H1 (cell line): ENCODE data around the gene SRSF9. TPM values are rescaled to one million over a fixed set of nuclear protein-coding genes. Genes with fewer than 3 reads are reported as not detected.

Source experiments
- CEBPB ChIP-seq: IDR thresholded peaks from 2 replicates; pipeline ENCODE4 v1.6.1; 2012; ENCODE audit warnings: low read depth, low read length
- KDM4A ChIP-seq: IDR thresholded peaks from one replicate; pipeline ENCODE4 v1.7.1; 2012; ENCODE audit warnings: low read depth, mild to moderate bottlenecking, moderate library complexity, low read length, inconsistent platforms; ENCODE audit not compliant: severe bottlenecking
- POLR2AphosphoS5 ChIP-seq: IDR thresholded peaks from 2 replicates; pipeline ENCODE4 v1.6.1; 2011; ENCODE audit warnings: low read depth, low read length
- RNF2 ChIP-seq: fragments of 200-900, 300-1000 bp; sonication (generic); IDR thresholded peaks from 2 replicates; pipeline ENCODE4 v1.7.1; 2016; ENCODE audit warnings: borderline replicate concordance, low read depth, mild to moderate bottlenecking, antibody characterized with exemption, low read length; ENCODE audit not compliant: poor library complexity, severe bottlenecking; ENCODE audit errors: missing control alignments
- SUZ12 ChIP-seq: fragments of 200-600 bp; sonication (generic); IDR thresholded peaks from 2 replicates; pipeline ENCODE4 v1.6.1; 2012; ENCODE audit warnings: mild to moderate bottlenecking, inconsistent platforms, low read length, moderate library complexity, mixed read lengths
- polyA plus RNA-seq, 7 experiments: library from polyadenylated mRNA; depleted of rRNA in 3 of 7; stranded (reverse) in 5 of 7; unstranded in 2 of 7; fragments of >200 nt in 5 of 7; fragments of 200-250 nt in 2 of 7; gene quantifications; 1 replicate in 5 of 7; 2 replicates in 1 of 7; 4 replicates in 1 of 7; pipeline versions ENCODE4 v1.2.1 to v1.2.3, GENCODE V29; 2011 to 2013; ENCODE audit warnings: missing spikeins in 2 of 7, mixed read lengths in 2 of 7
- total RNA-seq: library from RNA; stranded (reverse); fragmentation: NEBNext Ultra II Directional; extraction: Animal tissue kit (Norgen Biotek cat#: 25700); gene quantifications from 2 replicates; pipeline ENCODE4 v1.2.1, GENCODE V29; 2021
- TF ChIP-seq, protein P1 (sequence below): IDR thresholded peaks from 2 replicates; pipeline ENCODE4 v1.6.1; 2011; ENCODE audit warnings: low read depth, mild to moderate bottlenecking, low read length; ENCODE audit not compliant: insufficient read depth

Gene SRSF9
- total and polyA plus RNA-seq, 2 of the 8 experiments (the other 6 are each of a cell fraction or from before 2014, with no cell fraction given) = 172 to 304 TPM

DNA sequence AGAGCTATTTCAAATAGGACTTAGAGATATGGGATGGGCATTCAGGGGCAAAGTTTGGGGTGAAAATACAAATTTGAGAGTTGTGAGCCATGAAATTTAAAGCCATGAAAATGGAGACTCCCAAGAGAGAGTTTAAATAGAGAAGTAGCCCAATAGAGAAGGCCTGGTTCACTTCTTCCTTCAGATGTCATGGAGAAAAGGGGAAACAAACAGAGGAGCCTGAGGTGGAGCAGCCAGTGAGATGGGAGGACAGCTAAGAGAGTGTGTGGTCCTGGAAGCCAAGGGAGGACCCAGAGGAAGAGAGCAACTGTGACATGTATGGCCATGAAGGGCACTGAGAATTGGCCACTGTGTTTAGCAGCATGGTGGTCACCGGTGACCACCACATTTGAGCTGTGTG is 14.1 kb upstream of the SRSF9 start (continued):
- no peak for TF ChIP-seq RNF2
- TF ChIP-seq CEBPB = no peak
- no peak for TF ChIP-seq POLR2AphosphoS5
- no peak for TF ChIP-seq KDM4A
- TF ChIP-seq, protein P1, sequence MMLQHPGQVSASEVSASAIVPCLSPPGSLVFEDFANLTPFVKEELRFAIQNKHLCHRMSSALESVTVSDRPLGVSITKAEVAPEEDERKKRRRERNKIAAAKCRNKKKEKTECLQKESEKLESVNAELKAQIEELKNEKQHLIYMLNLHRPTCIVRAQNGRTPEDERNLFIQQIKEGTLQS = no peak
- TF ChIP-seq SUZ12 = no peak
- TF ChIP-seq, all 59 proteins: peak for 0
